Astrocyte of the spinal cord (primary cell): ENCODE data around the gene RTL1.

Experiments
- DNase-seq: peaks from one replicate; pipeline ENCODE4 v3.0.0; 2011; ENCODE audit warnings: low read depth, low spot score
- H3K4me3 ChIP-seq: 2 replicates; pipeline ENCODE4 v1.5.1; 2011; ENCODE audit warnings: low read depth, mild to moderate bottlenecking, low read length, moderate library complexity
- in situ Hi-C: cut with HindIII; loops from 2 replicates; pipeline ENCODE4 v1.10.0; 2017; ENCODE audit warnings: low sequenced_read_pairs
- TF ChIP-seq, protein P1 (sequence below): IDR thresholded peaks from 2 replicates; pipeline ENCODE4 v1.5.1; 2012; ENCODE audit warnings: low read depth, mild to moderate bottlenecking, low read length, inconsistent platforms

RTL1 gene

DNA sequence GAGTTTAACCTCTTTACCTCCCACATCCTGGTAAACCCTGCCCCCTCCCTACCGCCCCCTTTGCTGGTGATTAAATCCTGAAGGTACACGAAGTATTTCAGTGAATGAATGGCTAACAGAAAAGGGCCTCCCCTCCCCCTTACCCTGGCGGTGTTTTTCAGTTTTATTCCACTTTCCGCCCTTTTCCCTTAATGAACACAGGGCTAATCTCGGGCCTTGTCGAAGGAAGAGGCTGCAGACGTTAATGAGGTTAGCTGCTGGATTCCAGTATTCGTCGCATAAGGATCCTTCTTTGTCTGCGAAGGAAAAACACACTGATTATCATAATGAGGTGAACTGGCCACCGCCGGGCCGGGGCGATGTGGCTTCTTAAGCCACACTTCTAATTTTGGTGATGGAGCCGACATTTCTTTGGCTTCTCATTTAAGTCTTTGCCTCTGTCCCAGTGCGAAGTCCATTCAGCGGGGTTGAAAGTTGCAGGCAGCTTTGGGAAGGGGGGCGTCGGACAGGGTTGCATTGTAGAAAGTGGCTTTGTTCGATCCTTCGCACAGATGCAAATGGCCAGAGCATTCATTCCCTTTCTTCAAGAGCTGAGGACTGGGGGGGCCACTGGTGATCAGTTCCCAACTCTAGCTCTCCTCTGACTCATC lies 71.1 kb downstream of the RTL1 start:
- H3K4me3 ChIP-seq, result no peak overlapping the region
- in situ Hi-C loops, result no loop called here
- TF ChIP-seq, protein P1, sequence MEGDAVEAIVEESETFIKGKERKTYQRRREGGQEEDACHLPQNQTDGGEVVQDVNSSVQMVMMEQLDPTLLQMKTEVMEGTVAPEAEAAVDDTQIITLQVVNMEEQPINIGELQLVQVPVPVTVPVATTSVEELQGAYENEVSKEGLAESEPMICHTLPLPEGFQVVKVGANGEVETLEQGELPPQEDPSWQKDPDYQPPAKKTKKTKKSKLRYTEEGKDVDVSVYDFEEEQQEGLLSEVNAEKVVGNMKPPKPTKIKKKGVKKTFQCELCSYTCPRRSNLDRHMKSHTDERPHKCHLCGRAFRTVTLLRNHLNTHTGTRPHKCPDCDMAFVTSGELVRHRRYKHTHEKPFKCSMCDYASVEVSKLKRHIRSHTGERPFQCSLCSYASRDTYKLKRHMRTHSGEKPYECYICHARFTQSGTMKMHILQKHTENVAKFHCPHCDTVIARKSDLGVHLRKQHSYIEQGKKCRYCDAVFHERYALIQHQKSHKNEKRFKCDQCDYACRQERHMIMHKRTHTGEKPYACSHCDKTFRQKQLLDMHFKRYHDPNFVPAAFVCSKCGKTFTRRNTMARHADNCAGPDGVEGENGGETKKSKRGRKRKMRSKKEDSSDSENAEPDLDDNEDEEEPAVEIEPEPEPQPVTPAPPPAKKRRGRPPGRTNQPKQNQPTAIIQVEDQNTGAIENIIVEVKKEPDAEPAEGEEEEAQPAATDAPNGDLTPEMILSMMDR, result no peak
- no peak for DNase-seq

DNA sequence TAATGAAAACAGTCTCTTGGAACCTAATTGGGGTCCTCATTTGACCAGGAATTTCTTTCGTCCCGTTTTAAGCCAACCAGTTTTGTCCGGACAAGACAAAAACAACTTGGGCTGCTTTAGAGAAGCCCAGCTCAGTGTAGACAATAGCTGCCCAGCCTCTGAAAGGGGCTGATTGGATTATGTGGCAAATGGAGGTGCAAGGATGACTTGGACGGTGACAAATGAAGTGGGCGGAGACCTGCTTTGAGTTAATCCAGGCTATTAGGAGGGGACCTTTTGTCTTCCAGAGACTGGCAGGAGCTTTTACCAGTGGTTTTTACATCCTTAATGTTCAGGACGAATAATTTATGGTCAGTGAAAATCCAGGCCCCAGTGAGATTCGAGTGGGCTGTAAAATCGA lies 72.8 kb downstream of the RTL1 start:
- no peak for DNase-seq
- TF ChIP-seq, protein P1, result no peak
- no peak overlapping the region for H3K4me3 ChIP-seq
- in situ Hi-C loops, result no loop called here
